GM21786 (cell line): ENCODE measurements around the gene SYNE1.
"Not testable (repeated sequence)": the region's sequence is repeated elsewhere in the genome, so short reads cannot be mapped to it uniquely, and the experiment has no call there.

Experiments
- ATAC-seq: cut with Tn5 transposase; IDR thresholded peaks from one replicate; pipeline ENCODE4 v1.9.1; 2021; ENCODE audit not compliant: unreplicated experiment

Gene SYNE1

DNA sequence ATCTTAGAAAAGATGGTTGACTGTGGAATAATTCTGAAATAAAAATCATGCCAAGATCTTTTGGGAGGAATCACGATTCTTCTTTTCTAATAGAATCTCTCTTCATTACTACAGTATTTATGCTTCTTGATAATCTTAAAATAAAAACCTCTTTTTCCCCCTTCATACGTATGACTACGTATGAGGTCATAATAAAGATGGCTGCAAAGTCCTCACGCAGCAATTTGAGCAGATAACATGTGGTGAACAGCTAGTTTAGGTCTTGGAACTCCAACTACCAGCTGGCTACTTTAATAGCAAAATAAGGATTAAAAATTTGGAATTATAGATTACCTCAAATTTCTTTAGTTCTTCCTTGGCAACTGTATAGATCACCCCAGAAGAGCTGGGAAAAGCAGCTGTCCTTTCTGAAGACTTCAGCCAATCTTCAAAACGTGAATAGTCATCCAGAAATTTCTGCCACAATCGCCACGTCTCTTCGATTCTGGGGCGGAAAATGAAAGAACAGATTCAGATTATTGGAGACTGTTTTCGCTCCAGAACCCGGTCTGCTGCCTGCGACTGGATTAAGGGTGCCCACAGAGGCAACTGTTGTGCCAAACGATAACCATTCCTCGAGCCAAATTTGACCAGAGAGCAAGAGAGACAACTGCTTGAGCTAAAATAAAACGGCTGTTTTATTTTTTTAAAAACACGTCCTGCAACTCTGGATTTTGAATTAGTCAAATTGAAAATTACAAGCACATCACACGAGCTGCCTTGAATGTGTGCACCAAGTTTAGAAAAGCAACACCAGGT is 482.4 kb downstream of the SYNE1 start:
- no peak for ATAC-seq

DNA sequence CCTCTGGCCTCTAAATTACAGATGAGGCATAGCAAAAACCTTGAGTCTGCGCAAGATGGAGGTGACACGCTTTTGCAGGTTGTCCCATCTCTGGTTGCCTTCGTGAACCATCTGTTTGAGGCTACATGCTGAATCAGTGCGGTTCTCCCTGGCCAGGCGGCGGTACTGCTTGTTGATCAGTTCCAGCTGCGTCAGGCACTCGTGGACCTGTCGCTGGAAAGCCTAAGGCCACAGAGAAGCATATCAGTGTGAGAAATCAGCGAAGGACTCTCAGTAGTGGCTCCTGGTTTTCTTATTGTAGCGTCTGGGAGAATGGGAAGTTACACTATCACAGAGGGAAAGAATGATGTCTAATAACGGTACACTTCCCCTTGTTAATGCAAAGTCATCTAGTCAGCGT is 485.2 kb downstream of the SYNE1 start:
- ATAC-seq, result no peak

DNA sequence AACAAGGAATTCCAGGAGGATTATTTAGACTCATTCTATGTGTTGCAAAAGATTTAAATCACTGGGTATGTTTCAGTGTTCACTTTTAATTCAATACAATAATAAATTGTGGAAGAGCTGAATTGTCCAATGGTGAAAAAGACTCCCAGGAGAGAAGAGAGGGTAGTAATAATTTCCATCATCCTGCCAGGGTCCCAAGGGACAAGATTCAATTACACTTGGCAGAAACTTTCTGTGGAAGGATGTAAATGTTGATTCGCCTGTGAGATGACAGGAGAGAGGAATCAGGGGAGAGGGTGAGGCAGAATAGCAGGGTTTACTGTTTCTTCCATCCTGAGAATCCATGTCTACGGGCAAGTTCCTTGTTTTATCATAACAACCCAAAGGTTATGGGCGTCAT is 487.0 kb downstream of the SYNE1 start:
- no peak for ATAC-seq

DNA sequence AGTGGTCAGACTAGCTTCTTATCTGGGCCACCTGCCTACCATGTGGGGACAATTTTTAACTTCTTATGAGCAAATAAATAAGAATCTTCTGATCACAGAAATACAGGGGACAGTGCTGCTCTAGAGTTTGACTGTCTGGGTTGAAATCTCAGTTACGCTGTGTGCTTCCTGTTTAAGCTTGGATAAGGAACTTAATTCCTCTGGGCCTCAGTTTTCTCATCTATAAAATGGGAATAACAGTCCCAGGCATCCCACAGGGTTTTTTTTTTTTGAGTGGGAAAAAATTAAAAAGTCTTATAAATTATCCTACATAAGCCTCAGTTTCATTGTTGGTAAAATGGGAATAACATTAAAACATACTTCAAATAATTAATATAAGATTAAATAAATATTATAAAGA is 488.8 kb downstream of the SYNE1 start:
- no peak for ATAC-seq

DNA sequence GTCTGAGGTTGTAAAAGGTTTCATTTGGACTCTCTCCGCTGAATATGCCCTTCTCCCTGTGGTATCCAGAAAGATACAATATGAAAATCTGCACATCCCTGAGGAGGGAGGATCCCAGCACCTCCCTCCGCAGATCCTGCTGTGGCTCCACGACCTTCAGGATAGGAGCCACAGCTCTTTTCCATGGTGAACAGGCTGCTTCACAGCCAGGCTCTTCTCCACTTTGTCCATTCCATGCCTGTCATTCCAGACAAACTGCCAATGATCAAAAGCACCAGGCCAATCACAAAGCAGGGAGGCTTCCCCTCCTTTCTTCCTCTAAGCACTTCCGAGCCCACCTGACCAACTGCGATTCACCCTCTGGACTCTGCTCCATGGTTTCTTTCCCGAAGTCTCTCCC is 489.9 kb downstream of the SYNE1 start:
- no peak for ATAC-seq

DNA sequence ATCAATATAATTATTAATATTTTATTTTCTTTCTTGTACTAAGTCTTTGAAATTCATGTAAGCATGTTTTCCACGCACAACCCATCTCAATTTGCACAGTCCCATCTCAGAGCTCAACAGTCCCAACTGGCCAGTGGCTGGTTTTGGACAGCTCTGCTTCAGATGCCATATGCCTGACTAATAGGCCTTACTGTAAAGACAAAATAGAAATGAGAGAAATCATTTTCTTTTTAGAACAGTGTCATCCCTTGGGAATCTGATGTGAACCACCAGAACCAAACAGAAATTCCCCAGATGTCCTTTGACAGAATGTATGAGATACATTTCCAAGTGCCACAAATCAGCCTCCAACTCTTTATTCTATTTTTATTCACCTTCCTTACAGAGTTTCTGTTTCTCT is 490.8 kb downstream of the SYNE1 start:
- ATAC-seq, result no peak

DNA sequence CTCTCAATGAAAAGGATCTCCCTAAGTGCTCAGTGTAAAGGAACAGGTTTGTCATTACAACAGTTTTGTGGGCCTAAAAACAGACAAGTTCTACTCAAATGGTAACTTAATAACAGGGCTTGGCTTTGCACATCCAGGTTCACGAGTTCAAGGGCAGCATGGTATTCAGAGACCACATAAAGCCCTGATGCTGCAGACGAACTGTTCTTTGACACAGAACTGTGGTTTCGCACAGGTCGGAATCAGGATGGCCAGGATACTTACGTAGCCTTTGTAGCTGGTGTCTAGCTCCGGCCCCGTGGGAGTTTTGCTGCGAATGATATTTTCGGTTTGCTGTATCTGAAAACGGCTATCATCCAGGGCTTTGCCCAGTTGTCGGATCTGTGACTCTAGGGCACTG is 493.8 kb downstream of the SYNE1 start:
- no peak for ATAC-seq

DNA sequence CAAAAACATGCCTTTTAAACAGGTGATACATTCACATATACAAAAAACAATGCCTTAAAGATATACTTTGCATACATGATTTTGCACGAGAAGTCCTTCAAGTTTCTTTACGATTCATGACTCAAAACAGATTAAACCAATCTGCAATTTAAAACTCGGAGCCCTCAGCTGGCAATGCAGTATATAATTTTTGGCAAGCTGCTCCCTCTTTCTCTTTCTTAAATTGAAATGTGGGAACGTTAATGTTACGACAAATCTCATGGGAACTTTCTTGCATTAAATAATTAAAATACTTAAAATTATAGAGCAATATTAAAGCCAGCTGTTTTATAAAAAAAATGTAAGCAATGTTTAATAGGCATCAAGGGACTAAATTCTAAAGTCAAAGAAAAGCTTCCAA is 495.1 kb downstream of the SYNE1 start:
- ATAC-seq, result no peak

DNA sequence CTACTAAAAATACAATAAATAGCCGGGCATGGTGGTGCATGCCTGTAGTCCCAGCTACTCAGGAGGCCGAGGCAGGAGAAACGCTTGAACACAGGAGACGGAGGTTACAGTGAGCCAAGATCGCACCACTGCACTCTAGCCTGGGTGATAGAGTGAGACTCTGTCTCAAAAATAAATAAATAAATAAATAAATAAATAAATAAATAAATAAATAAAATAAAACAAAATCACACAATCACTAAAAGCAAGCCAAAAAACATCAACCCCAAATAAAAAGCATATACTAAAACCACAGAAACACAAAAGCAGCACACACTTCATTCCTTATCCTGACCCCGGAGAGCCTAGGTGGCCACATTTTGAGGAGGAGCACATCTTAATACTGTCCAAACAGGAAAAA is 498.8 kb downstream of the SYNE1 start:
- not testable (repeated sequence) for ATAC-seq

DNA sequence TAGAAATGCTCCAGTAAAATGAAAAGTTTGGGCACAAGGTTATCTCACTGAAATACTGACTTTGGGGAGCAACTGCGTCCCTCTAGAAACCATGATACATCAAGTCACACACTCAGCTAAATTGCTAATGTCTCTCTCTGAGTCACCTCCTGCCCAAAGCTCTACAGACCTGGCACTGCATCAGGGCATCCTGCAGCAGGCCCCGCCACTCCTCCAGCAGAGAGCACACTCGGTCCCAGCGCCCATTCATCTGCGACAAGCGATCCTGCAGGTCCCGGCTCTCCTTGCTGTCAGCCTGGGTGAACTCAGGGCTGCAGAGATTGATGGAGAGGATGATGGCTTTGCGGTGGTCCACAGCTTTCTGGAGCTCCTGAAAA is 500.7 kb downstream of the SYNE1 start:
- ATAC-seq, result no peak

DNA sequence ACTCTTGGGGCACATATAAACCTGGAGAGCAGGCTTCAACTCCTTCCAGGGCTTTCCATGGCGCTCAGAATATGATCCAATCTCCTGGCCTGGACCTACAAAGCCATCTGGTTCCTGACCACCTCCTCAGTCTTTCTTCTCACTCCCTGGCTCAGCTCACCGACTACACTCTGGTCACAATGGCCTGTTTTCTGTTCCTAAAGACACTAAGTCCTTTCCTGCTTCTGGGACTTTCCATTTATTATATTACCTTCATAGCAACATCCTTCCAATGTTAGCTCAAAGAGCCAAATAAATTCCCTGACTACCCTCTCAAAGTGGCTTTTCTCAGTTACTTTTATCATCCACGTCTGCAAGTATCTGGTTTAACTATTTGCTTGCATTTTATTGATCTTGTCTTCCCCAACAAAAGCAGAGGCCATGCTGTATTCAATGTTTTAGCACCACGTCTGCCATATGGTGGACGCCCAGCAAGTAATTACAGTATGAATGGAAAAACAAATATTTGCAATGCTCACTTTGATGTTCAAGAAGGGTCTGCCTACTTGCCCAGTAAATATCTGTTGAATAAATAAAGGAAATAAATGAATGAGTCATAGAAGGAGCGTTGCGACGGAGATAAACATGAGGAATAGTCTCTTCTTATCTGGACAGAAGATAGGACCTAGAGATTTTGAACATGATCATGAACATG is 501.3 kb downstream of the SYNE1 start:
- ATAC-seq, result no peak

DNA sequence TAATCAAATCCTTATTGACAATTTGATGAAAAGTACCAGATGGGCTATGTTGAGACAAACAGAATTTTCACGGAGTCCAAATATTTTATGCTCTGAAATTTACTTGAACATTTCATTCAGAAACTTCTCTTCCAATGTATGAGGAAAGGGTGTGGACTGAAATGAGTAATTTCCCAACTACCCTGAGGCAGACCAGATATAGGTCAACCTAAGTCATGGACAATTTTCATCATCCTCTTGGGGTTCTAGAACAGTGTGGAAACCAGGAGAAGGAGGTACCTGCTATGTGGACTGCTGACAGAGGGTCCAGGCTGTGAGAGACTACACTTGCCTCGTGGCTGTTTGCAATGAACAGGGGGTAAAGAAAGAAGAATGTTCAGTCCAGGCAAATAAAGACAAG is 506.7 kb downstream of the SYNE1 start:
- ATAC-seq, result no peak

DNA sequence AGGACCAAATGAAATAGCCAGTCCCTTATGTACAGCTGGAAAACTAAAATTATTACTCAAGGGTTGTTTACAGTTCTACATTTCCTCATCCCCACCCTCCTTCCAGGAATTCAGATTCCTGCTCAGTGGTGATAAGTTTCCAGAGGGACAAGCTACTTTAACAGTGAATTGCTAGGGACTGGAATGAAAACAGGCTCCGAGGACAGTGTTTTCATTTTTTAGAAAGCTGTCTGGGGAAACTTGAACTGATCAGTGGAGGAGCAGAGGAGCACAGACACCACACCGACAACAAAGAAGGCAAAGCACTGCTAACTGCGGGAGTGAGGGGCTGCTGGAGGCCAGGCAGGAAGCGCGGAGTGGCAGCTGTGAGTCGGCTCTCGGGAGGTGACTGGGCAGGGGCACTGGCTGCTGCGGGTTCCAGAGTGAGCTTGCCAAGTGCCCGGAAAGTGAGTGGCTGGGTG is 507.4 kb downstream of the SYNE1 start:
- no peak for ATAC-seq

DNA sequence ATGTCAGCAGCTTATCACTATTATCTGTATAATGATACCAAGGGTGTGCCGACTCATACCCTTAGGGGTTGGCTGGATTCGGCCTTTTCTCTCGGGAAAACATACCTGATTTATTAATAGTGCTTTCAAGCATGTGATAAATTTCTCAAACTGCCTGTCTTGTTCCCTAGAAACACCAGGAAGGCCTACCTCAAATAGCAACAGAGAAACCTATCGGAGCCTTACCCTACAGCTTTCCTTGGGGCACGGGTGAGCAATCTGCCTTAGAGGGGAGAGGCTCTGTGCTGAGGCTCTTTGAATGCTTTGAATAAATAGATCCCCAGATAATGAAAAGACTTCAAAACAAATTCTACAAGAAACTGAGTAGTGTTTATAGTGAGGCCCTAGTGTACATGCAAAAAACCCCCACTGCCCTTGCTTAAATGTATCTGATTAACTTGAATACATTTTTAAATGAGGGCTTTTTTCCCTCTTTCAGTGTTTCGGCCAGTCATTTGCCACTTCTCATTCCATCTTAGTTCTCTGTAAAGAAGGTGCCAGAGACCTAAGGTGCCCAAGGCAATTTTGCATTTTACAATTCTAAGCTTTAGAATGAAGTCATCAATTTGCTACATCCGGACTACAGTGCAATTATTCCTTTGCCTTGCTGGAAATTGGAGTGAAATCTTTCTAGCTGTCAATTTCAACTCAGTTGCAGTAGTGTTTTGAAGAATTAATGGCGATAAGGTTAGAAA is 509.6 kb downstream of the SYNE1 start:
- ATAC-seq, result no peak

DNA sequence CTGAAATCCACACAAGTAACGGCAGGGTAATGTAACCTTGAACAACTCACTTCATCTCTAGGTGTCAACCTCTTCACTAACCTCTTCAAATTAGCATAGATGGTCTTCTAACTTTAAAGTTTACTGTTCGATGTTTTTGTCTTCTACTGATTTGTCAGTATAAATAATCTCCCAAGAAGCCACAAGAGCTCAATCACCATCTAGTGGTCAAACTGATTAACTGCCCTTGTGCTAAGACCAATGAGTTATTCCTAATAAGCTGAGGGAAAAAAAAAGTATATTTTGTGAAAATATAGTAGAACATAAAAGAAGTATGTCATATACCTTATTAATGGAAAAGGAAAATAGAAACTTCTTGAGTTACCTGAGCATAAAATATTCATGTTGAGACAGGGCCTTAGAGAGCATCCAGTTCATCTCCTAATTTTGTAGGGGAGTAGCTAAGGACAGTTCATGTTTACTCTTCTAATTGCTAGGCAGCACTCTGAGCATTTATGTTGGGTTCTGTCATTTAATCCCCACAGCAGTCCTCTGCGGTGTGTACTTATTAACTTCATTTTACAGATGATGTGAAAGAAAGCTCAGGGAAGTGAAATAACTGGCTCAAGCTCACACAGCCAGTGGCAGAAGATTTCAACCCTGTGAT is 512.6 kb downstream of the SYNE1 start:
- ATAC-seq, result peak; percentile 74

DNA sequence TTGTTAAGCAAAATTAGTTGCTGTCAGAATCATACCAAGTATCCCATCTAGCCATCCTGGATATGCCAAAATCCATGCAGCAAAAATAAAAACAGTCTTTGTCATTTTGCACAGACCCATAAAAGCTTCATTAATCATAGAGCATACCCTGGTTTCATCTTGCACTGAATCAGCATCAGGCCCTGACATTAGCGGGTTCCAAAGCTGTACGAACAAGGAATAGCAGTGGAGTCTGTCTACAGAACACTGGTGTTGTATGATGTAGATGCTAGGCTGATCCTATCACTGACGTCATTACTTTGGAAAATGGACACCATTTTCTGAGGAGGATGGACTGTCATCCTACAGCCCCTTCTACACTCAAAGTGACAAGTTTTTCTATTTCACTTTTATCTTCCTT is 514.1 kb downstream of the SYNE1 start:
- no peak for ATAC-seq

DNA sequence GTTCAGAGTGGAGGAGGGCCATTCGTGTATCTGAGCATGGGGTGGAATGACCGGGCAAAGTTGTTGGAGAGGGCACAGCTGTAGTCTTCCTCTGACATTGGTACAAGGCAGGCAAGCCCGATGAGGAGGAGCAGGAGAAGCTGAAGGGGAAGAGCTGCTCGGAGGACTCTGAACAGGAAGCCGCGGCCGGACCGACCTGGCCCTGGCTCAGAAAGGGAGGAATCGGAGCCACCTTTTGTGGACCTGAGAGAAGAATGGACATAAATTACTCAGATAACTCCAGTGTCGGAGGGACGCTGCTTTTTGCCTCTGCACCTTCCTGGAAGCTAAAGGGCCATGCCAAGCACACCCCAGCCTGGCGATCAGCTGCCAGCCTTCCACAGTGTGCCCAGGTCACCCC is 514.7 kb downstream of the SYNE1 start:
- no peak for ATAC-seq

DNA sequence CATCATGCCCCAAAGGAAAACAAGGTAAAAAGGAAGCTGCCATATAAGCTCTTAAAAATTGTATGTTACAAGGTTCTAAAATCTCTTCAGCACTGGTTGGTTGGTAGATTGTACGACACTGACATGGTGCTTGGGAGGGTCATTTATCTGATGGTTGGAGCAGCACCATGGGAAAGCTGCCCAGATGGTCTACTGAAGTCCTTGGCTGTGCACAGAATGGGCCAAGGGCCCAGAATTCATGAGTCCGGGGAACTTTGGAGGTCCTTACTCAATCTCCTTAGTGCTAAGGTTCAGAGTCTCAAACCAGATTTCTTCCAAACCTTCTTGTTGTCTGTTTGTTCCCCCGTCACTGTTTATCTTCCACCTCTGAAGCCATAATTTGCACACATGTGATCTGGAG is 515.3 kb downstream of the SYNE1 start:
- ATAC-seq, result no peak

DNA sequence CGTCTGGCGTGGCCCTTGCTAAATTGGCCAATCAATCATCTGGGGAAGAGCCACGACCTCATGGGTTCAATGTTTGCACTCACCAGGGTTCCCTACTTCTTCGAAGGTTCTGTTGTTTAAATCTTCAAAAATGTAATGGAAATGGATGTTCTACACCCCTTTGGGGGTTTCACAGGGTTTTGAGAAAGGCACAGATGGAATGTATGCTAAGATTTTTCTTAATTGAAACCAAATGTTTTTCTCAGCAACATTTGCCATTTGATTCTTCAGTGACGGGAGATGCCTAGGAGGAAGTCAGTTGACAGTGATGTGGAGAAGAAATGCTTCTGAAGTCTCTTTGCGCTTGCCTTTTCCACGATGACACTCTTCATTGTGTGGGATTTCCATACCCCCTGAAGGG is 517.3 kb downstream of the SYNE1 start:
- no peak for ATAC-seq

DNA sequence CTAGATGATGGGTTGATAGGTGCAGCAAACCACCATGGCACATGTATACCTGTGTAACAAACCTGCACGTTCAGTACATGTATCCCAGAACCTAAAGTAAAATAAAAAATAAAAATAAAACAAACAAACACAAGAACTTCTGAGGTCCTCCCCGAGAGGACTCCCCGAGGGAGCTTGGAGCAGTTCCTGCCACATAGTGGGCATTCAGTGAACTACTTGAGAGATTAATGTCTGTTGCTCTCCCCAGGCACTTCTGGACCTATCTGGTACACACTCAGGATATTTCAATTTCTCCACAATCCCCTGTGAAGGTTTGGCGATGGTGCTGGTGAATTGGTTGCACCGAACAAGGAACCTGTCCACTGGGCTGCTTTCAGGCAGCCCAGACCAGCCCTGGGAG is 518.5 kb downstream of the SYNE1 start:
- ATAC-seq, result no peak

DNA sequence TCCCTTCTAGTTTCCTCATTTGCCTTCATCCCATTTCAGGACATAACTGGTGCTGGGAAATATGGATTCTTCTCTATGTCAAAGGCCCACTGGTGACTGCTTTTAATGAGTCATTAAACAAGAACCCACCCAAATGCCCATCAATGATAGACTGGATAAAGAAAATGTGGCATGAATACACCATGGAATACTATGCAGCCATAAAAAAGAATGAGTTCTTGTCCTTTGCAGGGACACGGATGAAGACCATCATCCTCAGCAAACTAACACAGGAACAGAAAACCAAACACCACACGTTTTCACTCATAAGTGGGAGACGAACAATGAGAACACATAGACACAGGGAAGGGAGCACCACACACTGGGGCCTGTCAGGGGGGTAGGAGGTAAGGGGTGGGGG is 518.9 kb downstream of the SYNE1 start:
- ATAC-seq, result no peak
